ENCODE measurements around the gene HLA-DRA. TPM values are rescaled to one million over a fixed set of nuclear protein-coding genes. Genes with fewer than 3 reads are reported as not detected.

Gene HLA-DRA
- total RNA-seq, 1 donor from 2014 or later, result 20.8 TPM

DNA sequence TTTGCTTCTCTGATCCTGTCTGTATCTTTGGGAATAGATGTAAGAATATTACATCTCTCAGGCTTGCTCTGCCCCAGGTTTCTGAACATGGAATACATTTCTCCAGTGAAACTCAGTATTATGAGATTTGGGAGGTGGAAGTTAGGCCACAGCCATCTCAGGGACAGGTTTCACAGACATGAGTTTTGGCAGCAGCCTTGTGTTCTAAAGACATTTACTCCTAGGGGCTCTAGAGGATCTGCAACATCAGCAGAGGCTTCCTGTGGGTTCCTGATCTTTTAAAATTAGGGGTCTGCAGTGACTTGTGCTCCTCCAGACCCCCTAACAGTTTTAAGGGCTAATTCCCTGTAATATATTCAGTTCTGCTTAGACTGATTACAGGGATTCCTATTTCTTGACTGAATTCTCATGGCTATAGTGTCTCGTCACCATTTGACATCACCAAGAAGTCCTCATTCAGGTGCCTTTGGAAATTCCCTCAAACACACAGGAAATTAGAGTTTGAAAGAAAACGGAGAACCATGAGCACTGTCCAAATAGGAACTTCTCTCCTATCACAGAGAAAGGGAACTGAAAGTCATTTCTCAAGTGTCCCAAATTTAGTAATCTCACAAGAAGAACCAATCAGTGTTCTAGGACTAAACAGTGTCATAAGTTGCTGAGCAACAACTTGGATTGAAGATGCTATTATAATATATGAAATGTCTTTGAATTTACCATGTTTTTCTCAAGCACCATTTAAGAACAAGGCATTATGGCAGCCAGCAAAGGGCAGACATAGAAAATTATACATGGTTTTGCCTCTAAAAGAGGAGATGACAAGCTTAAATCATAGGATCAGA, 2.5 kb upstream of the HLA-DRA start:
- no peak for DNase-seq (ENCODE audit: low spot score)
- Mint-ChIP-seq H3K4me1 (ENCODE audit: low read depth) (peaks cover 24% of the 10 kb centered on the region), H3K27ac (no peak overlapping the region), H3K36me3 (ENCODE audit: low read depth) (peaks cover 3% of the 10 kb centered on the region), H3K27me3 (ENCODE audit: low read depth) (peaks cover 29% of the 10 kb centered on the region), H3K9me3 (no peaks in the 10 kb centered on the region), H3K4me3 (ENCODE audit: low read depth) (no peak overlapping the region)
- intact Hi-C loops (cut with micrococcal nuclease), result no loop called here

DNA sequence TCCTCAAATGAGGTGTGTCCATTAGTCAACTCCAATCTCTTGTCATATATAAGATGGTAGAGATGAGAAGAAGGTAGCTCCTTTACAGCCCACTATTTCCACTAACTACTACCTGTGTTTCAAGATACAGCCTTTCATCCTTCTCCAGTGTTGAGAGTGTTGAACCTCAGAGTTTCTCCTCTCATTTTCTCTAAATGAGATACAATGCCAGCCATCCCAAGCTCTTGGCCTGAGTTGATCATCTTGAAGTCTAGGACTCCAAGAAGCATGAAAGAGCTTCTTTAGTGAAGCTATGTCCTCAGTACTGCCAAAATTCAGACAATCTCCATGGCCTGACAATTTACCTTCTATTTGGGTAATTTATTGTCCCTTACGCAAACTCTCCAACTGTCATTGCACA, 548 bp upstream of the HLA-DRA start:
- Mint-ChIP-seq H3K9me3 (no peaks in the 10 kb centered on the region), H3K4me3 (ENCODE audit: low read depth) (no peak overlapping the region), H3K36me3 (ENCODE audit: low read depth) (peaks cover 16% of the 10 kb centered on the region), H3K27ac (no peak overlapping the region), H3K27me3 (ENCODE audit: low read depth) (peaks cover 14% of the 10 kb centered on the region), H3K4me1 (ENCODE audit: low read depth) (peaks cover 26% of the 10 kb centered on the region)
- DNase-seq (ENCODE audit: low spot score), result no peak
- intact Hi-C loops (cut with micrococcal nuclease), result no loop called here

DNA sequence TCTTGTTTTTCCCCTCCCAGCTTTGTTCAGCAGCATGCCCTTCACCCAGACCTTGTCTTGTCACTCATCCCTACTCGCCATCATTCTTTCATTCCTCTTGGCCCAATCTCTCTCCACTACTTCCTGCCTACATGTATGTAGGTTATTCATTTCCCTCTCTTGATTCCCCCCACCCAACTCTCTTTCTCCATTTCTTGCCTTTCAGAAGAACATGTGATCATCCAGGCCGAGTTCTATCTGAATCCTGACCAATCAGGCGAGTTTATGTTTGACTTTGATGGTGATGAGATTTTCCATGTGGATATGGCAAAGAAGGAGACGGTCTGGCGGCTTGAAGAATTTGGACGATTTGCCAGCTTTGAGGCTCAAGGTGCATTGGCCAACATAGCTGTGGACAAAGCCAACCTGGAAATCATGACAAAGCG, 2.6 kb downstream of the HLA-DRA start:
- no peak for DNase-seq (ENCODE audit: low spot score)
- intact Hi-C loops (cut with micrococcal nuclease), result no loop called here
- H3K4me1 Mint-ChIP-seq (ENCODE audit: low read depth), result peaks cover 30% of the 10 kb centered on the region
- no peak overlapping the region for H3K4me3 Mint-ChIP-seq (ENCODE audit: low read depth)
- H3K27me3 Mint-ChIP-seq (ENCODE audit: low read depth), result peaks cover 6% of the 10 kb centered on the region
- no peak overlapping the region for H3K27ac Mint-ChIP-seq
- no peaks in the 10 kb centered on the region for H3K9me3 Mint-ChIP-seq
- H3K36me3 Mint-ChIP-seq (ENCODE audit: low read depth), result peaks cover 16% of the 10 kb centered on the region

DNA sequence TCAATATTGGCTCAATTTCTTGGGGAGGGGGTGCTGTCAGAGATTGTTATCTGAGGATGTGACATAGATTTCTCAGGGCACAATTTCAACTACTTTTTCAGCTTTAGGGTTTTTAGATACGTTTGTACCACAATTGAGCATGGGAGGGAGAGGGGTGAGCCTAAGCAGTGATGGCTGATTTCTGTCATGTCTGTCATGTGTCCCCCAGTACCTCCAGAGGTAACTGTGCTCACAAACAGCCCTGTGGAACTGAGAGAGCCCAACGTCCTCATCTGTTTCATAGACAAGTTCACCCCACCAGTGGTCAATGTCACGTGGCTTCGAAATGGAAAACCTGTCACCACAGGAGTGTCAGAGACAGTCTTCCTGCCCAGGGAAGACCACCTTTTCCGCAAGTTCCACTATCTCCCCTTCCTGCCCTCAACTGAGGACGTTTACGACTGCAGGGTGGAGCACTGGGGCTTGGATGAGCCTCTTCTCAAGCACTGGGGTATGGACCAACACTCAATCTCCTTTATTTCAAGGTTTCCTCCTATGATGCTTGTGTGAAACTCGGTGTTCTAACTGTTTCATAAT, 3.4 kb downstream of the HLA-DRA start:
- Mint-ChIP-seq H3K36me3 (ENCODE audit: low read depth) (peaks cover 16% of the 10 kb centered on the region), H3K4me1 (ENCODE audit: low read depth) (peaks cover 30% of the 10 kb centered on the region), H3K27ac (no peak overlapping the region), H3K4me3 (ENCODE audit: low read depth) (no peak overlapping the region), H3K9me3 (no peaks in the 10 kb centered on the region), H3K27me3 (ENCODE audit: low read depth) (peaks cover 9% of the 10 kb centered on the region)
- intact Hi-C loops (cut with micrococcal nuclease), result no loop called here
- DNase-seq (ENCODE audit: low spot score), result no peak

DNA sequence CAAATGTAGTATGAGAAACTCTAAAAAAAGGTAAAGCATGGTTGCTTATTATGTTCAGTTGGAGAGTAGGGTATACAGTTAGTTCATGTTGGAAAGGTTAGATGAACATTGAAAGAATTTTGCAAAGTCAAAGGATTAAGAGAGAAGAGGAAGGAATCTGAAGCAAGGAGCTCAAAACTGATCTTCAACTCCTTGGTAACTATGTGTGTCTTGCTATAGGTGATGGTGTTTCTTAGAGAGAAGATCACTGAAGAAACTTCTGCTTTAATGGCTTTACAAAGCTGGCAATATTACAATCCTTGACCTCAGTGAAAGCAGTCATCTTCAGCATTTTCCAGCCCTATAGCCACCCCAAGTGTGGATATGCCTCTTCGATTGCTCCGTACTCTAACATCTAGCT, 4.7 kb downstream of the HLA-DRA start:
- Mint-ChIP-seq H3K4me3 (ENCODE audit: low read depth) (no peak overlapping the region), H3K27me3 (ENCODE audit: low read depth) (peaks cover 11% of the 10 kb centered on the region), H3K9me3 (no peaks in the 10 kb centered on the region), H3K36me3 (ENCODE audit: low read depth) (peaks cover 16% of the 10 kb centered on the region), H3K27ac (no peak overlapping the region), H3K4me1 (ENCODE audit: low read depth) (peaks cover 25% of the 10 kb centered on the region)
- DNase-seq (ENCODE audit: low spot score), result no peak
- intact Hi-C loops (cut with micrococcal nuclease), result no loop called here

DNA sequence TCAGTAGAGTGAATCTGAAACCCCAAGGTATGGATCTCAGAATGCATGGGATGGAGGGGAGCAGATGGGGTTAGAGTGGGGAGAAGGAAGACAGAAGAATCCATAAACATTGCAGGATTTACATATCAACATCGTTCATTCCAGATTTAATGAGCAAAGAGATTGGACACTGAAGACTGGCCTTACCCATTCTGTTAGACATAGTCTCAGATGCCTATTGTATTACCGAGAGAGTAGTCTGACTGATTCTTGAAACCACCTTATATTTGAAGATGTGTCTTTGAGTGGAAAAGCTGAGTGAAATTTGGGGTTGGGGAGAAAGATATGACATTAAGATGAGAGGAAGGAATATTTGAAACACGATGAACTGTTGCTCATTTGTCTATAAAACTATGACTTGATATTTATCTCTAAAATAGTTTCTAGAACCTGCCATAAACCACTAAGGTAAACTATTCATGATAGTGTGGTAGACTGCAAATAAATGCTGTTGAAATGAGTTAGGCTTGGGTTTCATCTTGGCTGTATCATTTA, 5.7 kb downstream of the HLA-DRA start:
- no peak overlapping the region for H3K27ac Mint-ChIP-seq
- H3K4me3 Mint-ChIP-seq (ENCODE audit: low read depth), result no peak overlapping the region
- H3K4me1 Mint-ChIP-seq (ENCODE audit: low read depth), result peaks cover 18% of the 10 kb centered on the region
- peaks cover 16% of the 10 kb centered on the region for H3K36me3 Mint-ChIP-seq (ENCODE audit: low read depth)
- intact Hi-C loops (cut with micrococcal nuclease), result no loop called here
- no peak for DNase-seq (ENCODE audit: low spot score)
- H3K9me3 Mint-ChIP-seq, result no peaks in the 10 kb centered on the region
- H3K27me3 Mint-ChIP-seq (ENCODE audit: low read depth), result peaks cover 15% of the 10 kb centered on the region

DNA sequence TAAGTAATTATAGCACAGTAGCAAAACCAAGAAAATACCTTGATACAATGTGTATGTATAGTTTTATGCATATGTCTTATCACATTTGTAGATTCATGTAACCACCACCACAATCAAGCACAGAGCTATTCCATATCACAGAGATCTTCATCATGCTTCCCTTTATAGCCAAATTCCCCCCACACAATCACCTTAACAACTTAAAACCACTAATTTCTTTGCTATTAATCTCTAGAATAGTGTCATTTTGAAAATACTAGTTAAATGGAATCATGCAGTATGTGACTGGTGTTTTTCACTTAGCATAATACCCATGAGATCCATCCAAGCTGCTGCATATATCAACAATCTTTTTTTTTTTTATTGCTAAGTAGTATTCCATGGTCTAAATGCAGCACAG, 8.2 kb downstream of the HLA-DRA start:
- Mint-ChIP-seq H3K36me3 (ENCODE audit: low read depth) (peaks cover 6% of the 10 kb centered on the region), H3K27ac (no peak overlapping the region), H3K27me3 (ENCODE audit: low read depth) (peaks cover 35% of the 10 kb centered on the region), H3K4me1 (ENCODE audit: low read depth) (peaks cover 4% of the 10 kb centered on the region), H3K4me3 (ENCODE audit: low read depth) (no peak overlapping the region), H3K9me3 (peaks cover 8% of the 10 kb centered on the region)
- no peak for DNase-seq (ENCODE audit: low spot score)
- intact Hi-C loops (cut with micrococcal nuclease), result no loop called here

DNA sequence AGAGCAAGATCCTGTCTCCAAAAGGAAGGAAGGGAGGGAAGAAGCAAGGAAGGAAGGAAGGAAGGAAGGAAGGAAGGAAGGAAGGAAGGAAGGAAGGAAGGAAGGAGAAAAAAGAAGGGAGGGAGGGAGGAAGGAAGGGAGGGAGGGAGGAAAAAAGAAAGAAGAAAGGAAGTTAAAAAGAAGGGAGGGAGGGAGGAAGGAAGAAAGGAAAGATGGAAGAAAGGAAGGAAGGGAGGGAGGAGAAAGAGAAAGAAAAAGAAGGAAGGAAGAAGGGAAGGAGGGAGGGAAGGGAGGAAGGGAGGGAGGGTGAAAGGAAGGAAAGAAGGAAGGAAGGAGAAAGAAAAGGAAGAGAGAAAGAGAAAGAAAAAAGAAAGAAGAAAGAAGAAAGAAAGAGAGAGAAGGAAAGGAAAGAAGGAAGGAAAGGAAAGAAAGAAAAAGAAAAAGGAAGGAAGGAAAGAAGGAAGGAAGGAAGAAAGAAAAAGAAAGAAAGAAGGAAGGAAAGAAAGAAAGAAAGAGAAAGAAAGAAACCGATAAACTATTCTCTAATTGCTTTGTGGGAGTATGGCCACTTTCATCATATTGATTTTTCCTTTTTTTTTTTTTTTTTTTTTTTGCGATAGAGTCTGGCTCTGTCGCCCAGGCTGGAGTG, 9.5 kb downstream of the HLA-DRA start:
- H3K9me3 Mint-ChIP-seq, result peaks cover 8% of the 10 kb centered on the region
- H3K27me3 Mint-ChIP-seq (ENCODE audit: low read depth), result peaks cover 35% of the 10 kb centered on the region
- H3K36me3 Mint-ChIP-seq (ENCODE audit: low read depth), result no peaks in the 10 kb centered on the region
- no peak for DNase-seq (ENCODE audit: low spot score)
- no peak overlapping the region for H3K27ac Mint-ChIP-seq
- H3K4me1 Mint-ChIP-seq (ENCODE audit: low read depth), result peaks cover 4% of the 10 kb centered on the region
- H3K4me3 Mint-ChIP-seq (ENCODE audit: low read depth), result no peak overlapping the region
- intact Hi-C loops (cut with micrococcal nuclease), result no loop called here

DNA sequence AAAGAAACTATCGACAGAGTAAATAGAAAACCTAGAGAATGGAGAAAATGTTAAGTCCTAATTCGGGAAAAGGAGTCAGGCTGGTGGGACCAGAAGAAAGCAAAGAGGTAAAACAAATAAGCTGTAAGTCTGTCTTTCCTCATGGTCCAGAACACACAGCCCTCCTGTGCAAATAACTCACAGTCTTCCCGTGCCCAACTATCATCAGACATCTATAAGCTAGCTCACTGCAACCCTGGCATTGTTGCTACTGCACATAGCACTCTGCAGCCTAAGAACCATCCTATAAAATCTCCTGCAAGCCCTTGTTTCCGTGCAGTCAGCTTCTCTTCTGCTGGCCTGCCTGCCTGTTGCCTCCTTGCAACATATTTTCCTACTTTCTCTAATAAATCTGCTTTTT, 17.4 kb downstream of the HLA-DRA start:
- intact Hi-C loops (cut with micrococcal nuclease), result no loop called here
- H3K27ac Mint-ChIP-seq, result no peak overlapping the region
- H3K9me3 Mint-ChIP-seq, result peaks cover 8% of the 10 kb centered on the region
- DNase-seq (ENCODE audit: low spot score), result no peak
- peaks cover 2% of the 10 kb centered on the region for H3K4me1 Mint-ChIP-seq (ENCODE audit: low read depth)
- H3K4me3 Mint-ChIP-seq (ENCODE audit: low read depth), result no peak overlapping the region
- H3K27me3 Mint-ChIP-seq (ENCODE audit: low read depth), result peaks cover 40% of the 10 kb centered on the region
- H3K36me3 Mint-ChIP-seq (ENCODE audit: low read depth), result no peaks in the 10 kb centered on the region

DNA sequence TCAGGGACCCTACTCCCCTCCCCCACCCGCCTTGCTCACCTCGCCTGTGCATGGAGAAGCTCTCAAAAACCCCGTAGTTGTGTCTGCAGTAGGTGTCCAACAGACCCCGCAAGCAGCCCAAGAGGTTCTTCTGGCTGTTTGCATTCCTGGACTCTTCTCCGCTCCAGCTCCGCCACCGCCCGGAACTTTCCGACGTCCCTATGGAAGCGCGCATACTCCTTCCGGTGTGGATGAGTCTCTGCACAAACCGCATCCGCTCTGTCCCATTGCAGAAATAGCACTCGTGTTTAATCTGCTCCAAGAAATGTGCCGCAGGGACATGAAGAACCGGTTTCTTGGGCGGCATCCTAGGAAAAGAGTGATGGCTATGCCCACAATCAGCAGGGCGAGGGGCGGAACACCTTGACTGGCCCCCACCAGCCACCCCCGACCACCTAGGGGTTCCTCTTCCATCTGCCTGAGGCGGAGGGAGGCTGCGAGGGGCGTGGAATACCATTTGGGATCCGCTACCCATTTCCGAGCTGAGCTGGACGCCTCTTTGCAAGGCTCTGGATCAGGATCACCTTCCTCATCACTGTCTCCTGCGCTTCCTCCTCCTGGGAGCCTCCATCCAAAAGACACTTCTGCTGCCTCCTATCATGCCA, 20.2 kb downstream of the HLA-DRA start:
- Mint-ChIP-seq H3K4me1 (ENCODE audit: low read depth) (peaks cover 4% of the 10 kb centered on the region), H3K36me3 (ENCODE audit: low read depth) (no peaks in the 10 kb centered on the region), H3K9me3 (no peaks in the 10 kb centered on the region), H3K4me3 (ENCODE audit: low read depth) (no peak overlapping the region), H3K27me3 (ENCODE audit: low read depth) (peaks cover 43% of the 10 kb centered on the region), H3K27ac (no peak overlapping the region)
- DNase-seq (ENCODE audit: low spot score), result no peak
- intact Hi-C loops (cut with micrococcal nuclease), result no loop called here

DNA sequence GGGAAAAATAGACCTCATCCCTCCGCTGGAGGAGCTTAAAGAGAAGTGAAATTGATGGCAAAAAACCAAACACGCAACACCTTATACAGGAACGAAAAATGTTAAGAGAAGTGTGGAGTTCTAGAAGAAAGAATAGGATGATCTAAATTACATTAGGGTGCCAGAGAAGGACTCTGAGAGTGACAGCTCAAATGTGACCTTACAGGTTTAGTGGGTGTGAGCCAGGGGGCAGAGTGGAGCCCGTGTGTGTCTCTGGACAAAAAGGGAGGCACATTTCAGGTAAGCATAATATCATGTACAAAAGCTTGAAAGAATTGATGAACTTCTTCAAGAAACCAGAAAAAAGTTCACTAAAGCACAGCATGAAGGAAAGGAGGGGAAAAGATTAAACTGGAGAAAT, 20.8 kb downstream of the HLA-DRA start:
- peaks cover 45% of the 10 kb centered on the region for H3K27me3 Mint-ChIP-seq (ENCODE audit: low read depth)
- no peak overlapping the region for H3K4me3 Mint-ChIP-seq (ENCODE audit: low read depth)
- H3K9me3 Mint-ChIP-seq, result no peaks in the 10 kb centered on the region
- peaks cover 4% of the 10 kb centered on the region for H3K4me1 Mint-ChIP-seq (ENCODE audit: low read depth)
- DNase-seq (ENCODE audit: low spot score), result no peak
- no peak overlapping the region for H3K27ac Mint-ChIP-seq
- intact Hi-C loops (cut with micrococcal nuclease), result no loop called here
- H3K36me3 Mint-ChIP-seq (ENCODE audit: low read depth), result no peaks in the 10 kb centered on the region

DNA sequence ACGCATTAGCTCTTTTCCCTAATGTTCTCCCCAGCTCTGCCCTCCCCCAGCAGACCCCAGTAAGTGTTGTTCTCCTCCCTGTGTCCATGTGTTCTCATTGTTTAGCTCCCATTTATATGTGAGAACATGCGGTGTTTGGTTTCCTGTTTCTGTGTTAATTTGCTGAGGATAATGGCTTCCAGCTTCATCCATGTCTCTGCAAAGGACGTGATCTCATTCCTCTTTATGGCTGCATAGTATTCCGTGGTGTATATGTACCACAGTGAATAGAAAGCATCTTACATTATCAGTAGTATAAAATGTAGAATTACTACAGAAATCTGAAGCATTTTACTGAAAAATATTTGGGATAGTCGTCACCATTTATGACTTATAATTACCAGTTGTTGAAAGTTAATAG, 21.8 kb downstream of the HLA-DRA start:
- Mint-ChIP-seq H3K27me3 (ENCODE audit: low read depth) (peaks cover 39% of the 10 kb centered on the region), H3K4me1 (ENCODE audit: low read depth) (peaks cover 4% of the 10 kb centered on the region), H3K27ac (no peak overlapping the region), H3K4me3 (ENCODE audit: low read depth) (no peak overlapping the region), H3K9me3 (peaks cover under 1% of the 10 kb centered on the region), H3K36me3 (ENCODE audit: low read depth) (no peaks in the 10 kb centered on the region)
- no peak for DNase-seq (ENCODE audit: low spot score)
- intact Hi-C loops (cut with micrococcal nuclease), result no loop called here
